GM18502 (cell line): ENCODE measurements around the gene RNF5.
A peak's percentile ranks its signal among the peaks of the same experiment; 100 is the strongest.
"Not testable (repeated sequence)": the region's sequence is repeated elsewhere in the genome, so short reads cannot be mapped to it uniquely, and the experiment has no call there.

Experiments used
- ATAC-seq: cut with Tn5 transposase; IDR thresholded peaks from one replicate; pipeline ENCODE4 v1.9.1; 2021; ENCODE audit warnings: mild to moderate bottlenecking; ENCODE audit not compliant: unreplicated experiment, poor library complexity

RNF5 gene

DNA sequence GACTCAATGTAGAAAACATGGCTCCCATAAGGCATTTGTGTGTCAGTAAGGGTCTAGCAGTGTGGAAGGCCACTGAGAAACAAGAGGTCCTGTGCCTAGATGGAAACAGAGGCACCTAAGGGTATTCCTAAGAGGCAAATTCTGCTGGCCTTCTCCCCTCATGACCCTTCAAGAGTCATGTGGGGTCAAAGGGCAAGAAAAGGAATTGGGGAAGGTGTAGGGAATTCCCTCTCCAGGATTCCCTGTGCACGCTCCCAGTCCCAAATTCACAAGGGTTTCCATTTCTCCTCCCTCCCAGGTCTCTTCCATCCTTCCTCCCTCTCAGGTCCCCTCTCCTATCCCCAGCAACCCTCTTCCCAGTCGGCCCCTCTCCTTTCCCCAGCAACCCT lies 2.9 kb upstream of the RNF5 start:
- ATAC-seq: no peak

- ATAC-seq: peak; percentile 41
Observed at GRCh38 chr6:32175711-32176475, 2.3 kb upstream of the RNF5 start, which contains the start of gene AGPAT1. AGPAT1 (minus strand) TSS chr6:32176084; CDS start chr6:32171496, 4,588 bp downstream.

- no peak for ATAC-seq
Observed at GRCh38 chr6:32176476-32177182, 1.6 kb upstream of the RNF5 start.

- ATAC-seq: peak; percentile 3
Observed at GRCh38 chr6:32177183-32177787, 920 bp upstream of the RNF5 start.

GRCh38 chr6:32178547-32179440 lies 589 bp downstream of the RNF5 start:
- ATAC-seq: no peak

GRCh38 chr6:32179766-32180405 lies 1.7 kb downstream of the RNF5 start:
- ATAC-seq: no peak

DNA sequence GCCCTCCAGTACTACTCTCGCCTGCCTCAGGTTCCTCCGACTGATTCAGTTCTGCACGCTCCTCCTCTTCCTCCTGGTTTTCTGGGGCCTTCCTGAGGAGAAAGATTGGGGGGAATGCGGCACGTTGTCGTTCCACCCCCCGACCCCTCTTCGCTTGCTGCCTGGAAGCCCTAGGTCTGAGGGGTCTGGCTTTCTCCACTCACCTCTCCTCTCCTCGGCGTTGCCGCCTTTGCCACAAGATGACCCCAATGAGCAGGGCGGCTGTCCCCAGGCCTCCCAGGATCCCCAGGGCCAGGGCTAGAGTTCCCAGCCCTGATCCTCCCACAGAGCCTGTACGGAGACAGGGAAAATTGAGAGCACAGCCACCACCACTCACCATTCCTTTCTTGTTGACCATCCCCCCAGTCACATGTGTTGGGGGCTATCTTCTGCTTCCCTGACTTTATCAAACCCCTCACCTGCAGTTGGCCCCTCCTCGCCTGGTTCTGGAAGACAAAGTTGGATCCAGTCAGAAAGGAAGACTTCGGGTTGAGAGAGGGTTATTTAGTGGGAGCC lies 3.0 kb downstream of the RNF5 start:
- no peak for ATAC-seq

- no peak for ATAC-seq
Observed at GRCh38 chr6:32181915-32182529, 3.8 kb downstream of the RNF5 start.

DNA sequence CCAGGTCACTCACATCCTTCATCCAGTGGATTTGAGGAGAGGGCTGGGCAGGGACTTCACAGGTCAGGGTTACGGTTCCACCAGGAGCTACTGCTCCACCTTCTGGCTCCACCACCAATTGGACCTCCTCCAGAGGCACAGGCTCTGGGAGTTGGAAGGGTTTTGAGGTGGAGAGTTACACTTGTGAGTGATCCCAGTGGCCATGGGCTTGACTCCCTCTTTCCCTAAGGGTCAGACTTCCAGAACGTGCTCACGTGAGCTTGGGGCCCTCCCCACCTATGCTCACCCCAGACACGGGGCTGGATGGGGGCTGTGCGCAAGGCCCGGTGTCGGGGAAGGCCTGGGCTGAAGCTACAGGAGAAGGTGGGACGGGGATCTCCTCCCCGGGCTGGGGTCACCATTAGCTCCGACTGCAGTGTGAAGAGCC lies 4.4 kb downstream of the RNF5 start:
- no peak for ATAC-seq

DNA sequence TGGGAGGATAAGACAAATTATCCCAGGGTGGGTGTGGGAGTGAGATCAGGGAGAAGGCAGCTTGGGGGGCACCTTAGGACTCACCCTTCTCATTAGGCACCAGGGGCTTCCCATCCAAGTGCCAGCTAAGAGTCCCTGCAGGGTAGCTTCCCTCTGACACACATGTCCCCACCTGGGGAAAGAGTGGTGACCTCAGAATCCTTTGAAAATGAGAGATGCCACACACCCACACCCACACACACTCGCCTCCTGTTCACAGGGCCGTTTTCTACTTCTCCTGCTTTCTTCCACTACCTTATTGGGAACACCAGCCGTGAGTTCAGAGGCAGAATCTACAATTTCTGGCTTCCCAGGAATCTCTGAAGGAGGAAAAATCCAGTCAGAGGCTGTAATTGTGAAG lies 4.8 kb downstream of the RNF5 start:
- no peak for ATAC-seq

- no peak for ATAC-seq
Observed at GRCh38 chr6:32183483-32184083, 5.4 kb downstream of the RNF5 start.

GRCh38 chr6:32184084-32184640 lies 6.0 kb downstream of the RNF5 start, which contains the start of gene AGER:
AGER (minus strand) TSS chr6:32184253; CDS start chr6:32184222, 31 bp downstream.
- no peak for ATAC-seq

GRCh38 chr6:32185681-32186131 lies 7.5 kb downstream of the RNF5 start:
- not testable (repeated sequence) for ATAC-seq

DNA sequence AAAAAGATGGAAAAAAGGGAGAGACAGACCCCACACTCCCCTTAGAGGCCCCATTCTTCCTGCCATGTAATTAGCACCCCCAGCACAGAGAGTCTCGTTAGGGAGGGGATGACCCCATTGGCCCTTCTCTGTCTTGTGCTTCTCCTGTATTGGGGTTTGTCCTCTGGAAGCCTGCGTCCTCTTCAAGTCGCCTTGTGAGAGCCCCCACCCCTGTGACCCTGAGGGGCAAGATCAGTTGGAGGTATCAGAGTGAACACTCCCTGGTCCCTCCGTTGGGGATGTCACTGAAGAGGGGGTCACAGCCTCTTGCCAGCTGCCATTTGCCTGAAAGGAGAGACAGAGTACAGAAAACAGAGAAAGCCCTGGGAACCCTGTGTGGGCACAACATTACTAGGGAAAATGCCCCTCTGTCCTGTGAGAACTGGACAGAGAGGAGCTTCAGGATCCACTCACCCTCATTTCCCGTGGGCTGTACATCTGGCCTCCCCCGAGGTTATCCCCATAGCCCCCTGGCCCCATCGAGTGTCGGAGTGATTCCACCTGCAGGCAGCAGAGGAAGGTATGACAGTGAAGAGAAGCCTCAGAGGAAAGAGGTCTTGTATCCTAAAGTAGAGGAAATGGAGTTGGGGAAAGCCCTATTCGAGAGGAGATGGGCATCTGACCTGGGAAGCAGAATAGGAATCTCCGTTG lies 8.1 kb downstream of the RNF5 start:
- ATAC-seq: not testable (repeated sequence)

- ATAC-seq: no peak
Observed at GRCh38 chr6:32187009-32187709, 9.0 kb downstream of the RNF5 start.

DNA sequence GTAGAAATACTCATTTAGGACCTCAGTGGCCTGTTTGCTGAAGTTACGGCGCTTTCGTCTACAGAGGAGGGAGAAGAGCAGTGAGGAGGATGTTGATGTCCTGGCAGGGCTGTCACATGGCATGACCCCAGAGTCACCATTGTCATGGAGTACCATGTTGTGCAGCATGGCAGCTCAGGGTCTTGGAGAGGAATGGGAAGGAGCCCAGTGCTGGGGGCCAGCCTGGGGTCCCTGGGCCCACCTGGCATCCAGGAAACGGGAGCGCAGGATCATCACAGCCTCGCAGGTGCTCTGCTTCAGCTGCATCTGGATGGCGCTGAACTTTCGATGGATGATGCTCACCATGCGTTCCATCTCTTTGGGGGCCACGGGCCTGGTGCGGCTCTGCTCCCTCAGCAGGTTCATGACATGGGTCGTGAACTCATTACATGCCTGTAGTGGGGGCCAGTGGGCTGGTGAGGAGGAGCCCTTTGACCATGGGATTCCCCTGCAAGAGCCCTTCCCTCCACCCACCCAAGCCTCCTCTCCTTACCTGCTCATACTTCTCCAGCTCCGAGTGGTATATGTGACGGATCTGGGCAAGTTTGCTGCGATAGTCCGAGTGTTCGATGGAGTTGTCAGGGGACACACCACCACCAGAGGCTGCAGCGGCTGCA lies 9.6 kb downstream of the RNF5 start:
- not testable (repeated sequence) for ATAC-seq
